ENCODE data around the gene MGST3.
A peak's percentile ranks its signal among the peaks of the same experiment; 100 is the strongest.

Gene MGST3

DNA sequence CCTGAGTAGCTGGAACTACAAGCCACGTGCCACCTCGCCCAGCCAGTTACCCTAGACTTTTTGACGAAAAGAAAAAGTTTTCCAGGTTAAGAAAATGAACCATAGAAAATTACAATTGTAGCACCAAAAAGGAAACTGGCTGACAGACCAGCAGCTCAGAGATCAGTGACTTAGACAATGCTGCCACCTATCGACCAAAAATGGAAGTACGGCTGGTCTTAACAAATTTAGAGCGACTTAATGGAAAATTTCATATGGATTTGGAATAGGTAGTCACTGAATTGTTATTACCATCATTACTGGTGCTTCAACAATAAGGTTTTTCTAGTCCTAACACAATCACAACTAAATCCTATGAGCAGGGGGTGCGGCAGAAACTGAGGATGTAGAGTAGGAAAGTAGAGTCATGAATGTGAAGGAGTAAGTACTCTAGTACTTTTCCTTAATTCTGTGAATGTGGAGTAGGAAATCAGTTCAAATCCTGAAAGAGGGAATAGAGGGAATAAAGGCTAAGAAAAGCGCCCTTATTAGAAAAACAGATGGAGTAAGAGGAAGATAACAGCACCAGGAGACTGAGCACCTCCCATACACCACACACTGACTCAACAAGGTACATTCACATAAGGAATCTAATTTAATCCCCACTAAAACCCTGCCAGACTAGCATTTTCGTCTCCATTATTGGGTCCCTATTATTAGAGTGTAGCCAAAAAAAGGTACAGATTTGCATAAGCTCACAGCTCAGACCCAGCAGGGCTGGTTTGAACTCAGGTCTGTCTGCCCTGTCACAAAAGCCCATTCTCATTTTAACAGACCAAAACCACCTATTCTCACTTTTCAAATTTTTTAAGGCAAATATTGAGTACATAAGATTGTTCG is 37.9 kb upstream of the MGST3 start:
- Histone ChIP-seq H4K20me1 (ENCODE audit: insufficient read depth) (no peaks in the 10 kb centered on the region), H3K9ac (no peak overlapping the region; the same call in 1 of the 2 replicates), H3K36me3 (ENCODE audit: insufficient read depth) (no peaks in the 10 kb centered on the region), H3K4me2 (peak overlapping the region; percentile 46), H2AFZ (ENCODE audit: low read depth) (peak overlapping the region; percentile 28; the same call in 1 of the 2 replicates), H3K4me3 (IDR thresholded peaks at IDR 0.05; ENCODE audit: insufficient read depth, low read depth, low read length) (no peak overlapping the region), H3K27ac (no peak overlapping the region), H3K27me3 (ENCODE audit: insufficient read depth, low read depth) (no peaks in the 10 kb centered on the region), H3K79me2 (ENCODE audit: insufficient read depth, low read depth) (no peaks in the 10 kb centered on the region), H3K4me1 (ENCODE audit: low read depth, poor library complexity, severe bottlenecking) (peaks cover 45% of the 10 kb centered on the region)
- TF ChIP-seq, protein P1, sequence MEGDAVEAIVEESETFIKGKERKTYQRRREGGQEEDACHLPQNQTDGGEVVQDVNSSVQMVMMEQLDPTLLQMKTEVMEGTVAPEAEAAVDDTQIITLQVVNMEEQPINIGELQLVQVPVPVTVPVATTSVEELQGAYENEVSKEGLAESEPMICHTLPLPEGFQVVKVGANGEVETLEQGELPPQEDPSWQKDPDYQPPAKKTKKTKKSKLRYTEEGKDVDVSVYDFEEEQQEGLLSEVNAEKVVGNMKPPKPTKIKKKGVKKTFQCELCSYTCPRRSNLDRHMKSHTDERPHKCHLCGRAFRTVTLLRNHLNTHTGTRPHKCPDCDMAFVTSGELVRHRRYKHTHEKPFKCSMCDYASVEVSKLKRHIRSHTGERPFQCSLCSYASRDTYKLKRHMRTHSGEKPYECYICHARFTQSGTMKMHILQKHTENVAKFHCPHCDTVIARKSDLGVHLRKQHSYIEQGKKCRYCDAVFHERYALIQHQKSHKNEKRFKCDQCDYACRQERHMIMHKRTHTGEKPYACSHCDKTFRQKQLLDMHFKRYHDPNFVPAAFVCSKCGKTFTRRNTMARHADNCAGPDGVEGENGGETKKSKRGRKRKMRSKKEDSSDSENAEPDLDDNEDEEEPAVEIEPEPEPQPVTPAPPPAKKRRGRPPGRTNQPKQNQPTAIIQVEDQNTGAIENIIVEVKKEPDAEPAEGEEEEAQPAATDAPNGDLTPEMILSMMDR (conservative IDR thresholded peaks at IDR 0.05; ENCODE audit: low read depth, low read length): peak; percentile 100

DNA sequence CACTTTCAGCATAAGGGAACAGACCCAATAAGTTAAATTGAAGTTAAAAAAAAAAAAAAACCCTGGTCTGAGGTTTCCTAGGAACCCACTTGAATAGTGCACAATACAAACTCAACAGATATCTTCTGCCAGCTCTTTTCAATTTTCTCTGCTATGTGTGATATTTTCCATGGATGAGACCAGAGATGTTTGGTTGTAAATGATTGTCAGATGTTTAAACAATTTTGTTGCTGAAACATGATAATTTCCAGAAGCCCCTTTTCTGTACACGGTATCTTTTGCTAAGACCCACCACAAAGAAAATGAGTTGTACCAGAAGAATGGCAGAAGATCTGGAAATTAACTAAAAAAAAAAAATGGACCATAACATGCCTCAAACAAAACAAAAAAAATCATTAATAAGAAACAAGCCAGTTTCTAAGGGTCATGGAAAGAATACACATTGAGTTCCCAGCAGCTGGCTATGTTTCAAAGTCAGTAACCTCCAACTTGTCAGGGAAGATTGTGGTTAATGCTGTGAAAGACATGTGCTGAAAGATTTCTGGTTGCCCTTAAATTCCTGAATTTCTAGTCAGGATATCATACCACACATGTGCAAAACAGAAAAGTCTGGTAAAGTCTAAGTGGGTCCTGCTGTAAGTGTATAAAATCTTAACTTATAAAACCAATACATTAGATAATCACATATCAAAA is 35.6 kb upstream of the MGST3 start:
- no peak overlapping the region for H3K27ac ChIP-seq
- H3K36me3 ChIP-seq (ENCODE audit: insufficient read depth): no peaks in the 10 kb centered on the region
- H2AFZ ChIP-seq (ENCODE audit: low read depth): no peak overlapping the region
- no peak overlapping the region for H3K4me3 ChIP-seq (IDR thresholded peaks at IDR 0.05; ENCODE audit: insufficient read depth, low read depth, low read length)
- TF ChIP-seq, protein P1 (conservative IDR thresholded peaks at IDR 0.05; ENCODE audit: low read depth, low read length): no peak
- no peak overlapping the region for H3K9ac ChIP-seq
- H4K20me1 ChIP-seq (ENCODE audit: insufficient read depth): no peaks in the 10 kb centered on the region
- H3K79me2 ChIP-seq (ENCODE audit: insufficient read depth, low read depth): no peaks in the 10 kb centered on the region
- H3K27me3 ChIP-seq (ENCODE audit: insufficient read depth, low read depth): no peaks in the 10 kb centered on the region
- peaks cover 54% of the 10 kb centered on the region for H3K4me1 ChIP-seq (ENCODE audit: low read depth, poor library complexity, severe bottlenecking)
- H3K4me2 ChIP-seq: no peak overlapping the region

DNA sequence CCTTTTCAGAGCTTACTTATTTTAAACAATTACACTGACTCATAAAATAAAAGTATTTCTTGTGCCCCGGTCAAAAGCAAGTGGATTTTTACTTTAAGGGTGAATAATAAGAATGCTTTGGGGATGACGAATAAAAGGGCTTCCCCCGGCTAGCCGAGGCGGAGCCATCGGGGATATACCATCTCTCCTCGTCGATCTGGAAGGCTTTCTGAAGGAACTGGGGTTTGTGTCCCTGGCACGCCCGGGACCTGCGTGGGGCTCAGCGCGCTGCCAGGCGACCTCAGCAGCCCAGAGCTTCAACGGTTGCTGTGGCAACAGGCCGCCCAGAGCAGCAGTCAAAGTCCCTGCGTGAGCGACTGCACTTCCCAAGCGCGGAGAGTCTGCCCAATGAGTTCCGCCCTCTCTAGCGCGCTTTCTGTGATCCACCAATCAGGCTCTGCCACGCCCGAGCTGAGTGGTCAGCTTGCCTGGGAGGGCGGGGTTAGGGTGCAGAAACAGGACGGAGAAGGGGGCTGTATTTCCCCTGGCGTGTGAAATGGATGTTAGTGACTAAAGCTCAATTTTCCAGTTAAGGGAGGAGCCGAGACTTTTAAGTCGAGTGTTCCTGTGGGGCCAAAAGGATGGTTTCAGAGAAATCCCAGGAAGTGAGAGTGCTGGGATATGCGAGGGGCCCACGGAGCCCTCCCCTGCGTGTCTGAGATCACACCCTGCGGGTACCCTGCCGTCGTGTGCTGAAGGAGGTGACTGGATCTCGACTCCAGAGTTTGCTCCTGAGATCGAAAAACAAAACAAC is 33.0 kb upstream of the MGST3 start:
- Histone ChIP-seq H3K9ac (peak overlapping the region; percentile 94), H4K20me1 (ENCODE audit: insufficient read depth) (no peaks in the 10 kb centered on the region), H3K4me3 (IDR thresholded peaks at IDR 0.05; ENCODE audit: insufficient read depth, low read depth, low read length) (peak overlapping the region; percentile 98), H3K79me2 (ENCODE audit: insufficient read depth, low read depth) (no peaks in the 10 kb centered on the region), H2AFZ (ENCODE audit: low read depth) (peak overlapping the region; percentile 91), H3K27me3 (ENCODE audit: insufficient read depth, low read depth) (no peaks in the 10 kb centered on the region), H3K27ac (peak overlapping the region; percentile 74), H3K4me1 (ENCODE audit: low read depth, poor library complexity, severe bottlenecking) (peaks cover 53% of the 10 kb centered on the region), H3K4me2 (peak overlapping the region; percentile 74), H3K36me3 (ENCODE audit: insufficient read depth) (no peaks in the 10 kb centered on the region)
- TF ChIP-seq, protein P1 (conservative IDR thresholded peaks at IDR 0.05; ENCODE audit: low read depth, low read length): no peak

DNA sequence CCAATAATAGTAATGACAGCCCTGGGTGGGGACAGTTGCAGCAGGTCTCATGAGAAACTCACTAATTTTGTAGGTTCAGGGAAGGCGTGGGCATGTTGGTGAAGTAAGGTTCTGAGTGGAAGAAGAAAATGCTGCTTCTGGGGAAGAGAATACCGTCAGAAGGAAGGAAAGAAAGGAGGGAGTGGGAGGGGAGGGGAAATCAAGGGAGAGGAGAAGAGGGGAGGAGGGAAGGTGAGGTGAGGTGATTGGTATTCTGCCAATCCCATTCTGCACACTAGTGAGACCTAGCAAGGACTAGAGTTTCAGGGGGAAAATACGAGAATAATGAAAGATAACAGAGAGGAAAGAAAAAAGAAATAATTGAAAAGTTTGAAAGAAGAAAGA is 32.4 kb upstream of the MGST3 start:
- Histone ChIP-seq H3K4me2 (peak overlapping the region; percentile 74), H3K27me3 (ENCODE audit: insufficient read depth, low read depth) (no peaks in the 10 kb centered on the region), H3K27ac (peak overlapping the region; percentile 74), H3K36me3 (ENCODE audit: insufficient read depth) (no peaks in the 10 kb centered on the region), H4K20me1 (ENCODE audit: insufficient read depth) (no peaks in the 10 kb centered on the region), H3K4me1 (ENCODE audit: low read depth, poor library complexity, severe bottlenecking) (peaks cover 47% of the 10 kb centered on the region), H3K9ac (peak overlapping the region; percentile 94), H2AFZ (ENCODE audit: low read depth) (peak overlapping the region; percentile 91), H3K79me2 (ENCODE audit: insufficient read depth, low read depth) (no peaks in the 10 kb centered on the region), H3K4me3 (IDR thresholded peaks at IDR 0.05; ENCODE audit: insufficient read depth, low read depth, low read length) (peak overlapping the region; percentile 98)
- TF ChIP-seq, protein P1 (conservative IDR thresholded peaks at IDR 0.05; ENCODE audit: low read depth, low read length): no peak
